Urothelium cell line (cell line): ENCODE data around the gene ACTR8.
A peak's percentile ranks its signal among the peaks of the same experiment; 100 is the strongest.
"Not testable (repeated sequence)": the region's sequence is repeated elsewhere in the genome, so short reads cannot be mapped to it uniquely, and the experiment has no call there.

Experiments
- DNase-seq: peaks from one replicate; pipeline ENCODE4 v3.0.0; 2011; ENCODE audit warnings: low spot score, mixed read lengths
- FAIRE-seq: peaks from 2 replicates; lab custom pipeline; 2011; peaks lifted over from hg19 to GRCh38; lab: Jason Lieb, UNC

The ACTR8 gene, protein sequence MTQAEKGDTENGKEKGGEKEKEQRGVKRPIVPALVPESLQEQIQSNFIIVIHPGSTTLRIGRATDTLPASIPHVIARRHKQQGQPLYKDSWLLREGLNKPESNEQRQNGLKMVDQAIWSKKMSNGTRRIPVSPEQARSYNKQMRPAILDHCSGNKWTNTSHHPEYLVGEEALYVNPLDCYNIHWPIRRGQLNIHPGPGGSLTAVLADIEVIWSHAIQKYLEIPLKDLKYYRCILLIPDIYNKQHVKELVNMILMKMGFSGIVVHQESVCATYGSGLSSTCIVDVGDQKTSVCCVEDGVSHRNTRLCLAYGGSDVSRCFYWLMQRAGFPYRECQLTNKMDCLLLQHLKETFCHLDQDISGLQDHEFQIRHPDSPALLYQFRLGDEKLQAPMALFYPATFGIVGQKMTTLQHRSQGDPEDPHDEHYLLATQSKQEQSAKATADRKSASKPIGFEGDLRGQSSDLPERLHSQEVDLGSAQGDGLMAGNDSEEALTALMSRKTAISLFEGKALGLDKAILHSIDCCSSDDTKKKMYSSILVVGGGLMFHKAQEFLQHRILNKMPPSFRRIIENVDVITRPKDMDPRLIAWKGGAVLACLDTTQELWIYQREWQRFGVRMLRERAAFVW

GRCh38 chr3:53881691-53882593 is at the start of gene ACTR8:
Gene ACTR8 (minus strand): TSS chr3:53882152. CDS start chr3:53882101, 51 bp downstream.
- DNase-seq (peak; percentile 93), FAIRE-seq (no peak)

DNA sequence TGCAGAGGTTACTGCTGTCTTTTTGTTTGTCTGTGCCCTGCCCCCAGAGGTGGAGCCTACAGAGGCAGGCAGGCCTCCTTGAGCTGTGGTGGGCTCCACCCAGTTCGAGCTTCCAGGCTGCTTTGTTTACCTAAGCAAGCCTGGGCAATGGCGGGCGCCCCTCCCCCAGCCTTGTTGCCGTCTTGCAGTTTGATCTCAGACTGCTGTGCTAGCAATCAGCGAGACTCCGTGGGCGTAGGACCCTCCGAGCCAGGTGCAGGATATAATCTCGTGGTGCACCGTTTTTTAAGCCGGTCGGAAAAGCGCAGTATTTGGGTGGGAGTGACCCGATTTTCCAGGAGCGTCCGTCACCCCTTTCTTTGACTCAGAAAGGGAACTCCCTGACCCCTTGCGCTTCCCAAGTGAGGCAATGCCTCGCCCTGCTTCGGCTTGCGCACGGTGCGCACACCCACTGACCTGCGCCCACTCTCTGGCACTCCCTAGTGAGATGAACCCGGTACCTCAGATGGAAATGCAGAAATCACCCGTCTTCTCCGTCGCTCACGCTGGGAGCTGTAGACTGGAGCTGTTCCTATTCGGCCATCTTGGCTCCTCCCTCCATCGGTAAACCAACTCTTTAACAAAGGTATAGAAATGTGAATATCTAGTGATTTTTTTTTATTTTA is 45.4 kb upstream of the ACTR8 start:
- not testable (repeated sequence) for FAIRE-seq, DNase-seq

DNA sequence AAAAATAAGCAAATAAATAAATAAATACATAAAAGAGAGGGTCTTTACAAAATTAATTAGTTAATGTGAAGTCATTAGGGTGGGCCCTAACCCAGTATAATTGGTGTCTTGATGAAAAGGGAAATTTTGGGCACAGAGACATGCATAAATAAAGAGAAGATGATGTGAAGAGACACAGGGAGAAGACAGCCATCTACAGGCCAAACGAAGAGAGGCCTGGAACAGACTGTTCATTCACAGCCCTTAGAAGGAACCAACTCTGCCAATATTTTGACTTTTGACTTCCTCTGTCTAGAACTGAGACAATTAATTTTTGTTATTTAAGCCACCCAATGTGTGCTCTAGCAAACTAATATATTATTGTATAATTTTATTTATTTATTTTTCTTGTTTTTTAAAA is 39.3 kb upstream of the ACTR8 start:
- DNase-seq: no peak

GRCh38 chr3:53919741-53920140 is 37.8 kb upstream of the ACTR8 start:
- DNase-seq (no peak), FAIRE-seq (no peak)

More for the DNA sequence above, 39.3 kb upstream of the ACTR8 start:
- no peak for FAIRE-seq

DNA sequence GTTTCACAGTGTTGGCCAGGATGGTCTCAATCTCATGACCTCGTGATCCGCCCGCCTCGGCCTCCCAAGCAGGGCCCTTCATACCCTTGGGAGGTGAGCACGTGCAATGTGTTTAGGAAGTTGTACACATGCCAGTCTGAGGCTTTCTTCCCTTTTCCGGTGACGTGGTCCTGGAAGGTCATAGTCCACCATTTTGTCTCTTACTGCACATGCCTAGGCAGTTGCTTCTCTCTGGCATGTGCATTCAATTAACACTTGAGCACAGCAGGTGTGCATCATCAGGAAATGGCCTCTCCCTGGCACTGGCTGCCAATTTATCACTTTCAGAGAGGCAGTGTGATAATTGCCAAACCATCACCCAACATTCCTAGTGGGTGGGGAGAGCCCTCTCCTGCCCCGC is 31.4 kb upstream of the ACTR8 start:
- FAIRE-seq: no peak
- DNase-seq: no peak

- DNase-seq (no peak), FAIRE-seq (no peak)
Observed at GRCh38 chr3:53902711-53903110, 20.8 kb upstream of the ACTR8 start.

DNA sequence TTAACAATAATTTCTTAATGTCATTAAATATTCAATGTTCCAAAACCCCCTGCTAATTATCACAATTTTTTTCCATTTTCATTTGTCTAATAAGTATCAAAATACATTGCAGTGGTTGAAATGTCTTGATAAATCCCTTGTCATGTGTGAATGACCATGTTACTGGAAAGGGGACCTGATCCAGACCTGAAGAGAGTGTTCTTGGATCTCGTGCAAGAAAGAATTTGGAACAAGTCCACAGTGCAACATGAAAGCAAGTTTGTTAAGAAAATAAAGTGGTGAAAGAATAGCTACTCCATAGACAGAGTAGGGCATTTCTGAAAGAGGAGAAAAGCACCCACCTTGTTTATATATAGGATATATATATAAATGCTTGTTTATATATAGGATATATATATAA is 20.1 kb upstream of the ACTR8 start:
- DNase-seq: no peak

GRCh38 chr3:53900666-53901331 is 18.8 kb upstream of the ACTR8 start:
- DNase-seq (no peak), FAIRE-seq (no peak)

More for the DNA sequence above, 20.1 kb upstream of the ACTR8 start:
- FAIRE-seq: no peak

- FAIRE-seq (no peak), DNase-seq (no peak)
Observed at GRCh38 chr3:53899750-53900149, 17.8 kb upstream of the ACTR8 start.

DNA sequence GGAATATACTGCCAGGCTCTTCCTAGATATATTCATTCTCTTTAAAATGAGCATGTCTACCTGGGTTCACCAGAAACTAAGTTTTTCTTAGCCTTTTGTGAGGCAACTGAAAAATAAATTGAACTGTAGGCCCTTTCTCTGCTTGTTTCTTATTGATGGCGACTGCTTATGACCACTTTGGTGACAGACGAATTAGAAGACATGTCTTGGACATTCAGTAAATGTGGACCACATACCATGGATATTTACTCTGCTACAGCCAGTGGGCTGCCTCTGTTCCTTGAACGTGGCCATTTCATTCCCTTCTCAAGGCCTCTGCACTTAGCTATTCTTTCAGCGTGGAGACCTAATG is 10.3 kb upstream of the ACTR8 start:
- DNase-seq (no peak), FAIRE-seq (no peak)

GRCh38 chr3:53891497-53892285 is 9.7 kb upstream of the ACTR8 start, which contains the start of gene SELENOK:
Gene SELENOK (minus strand): TSS chr3:53891859.
- DNase-seq (peak; percentile 97), FAIRE-seq (peak; percentile 82)

- FAIRE-seq (no peak), DNase-seq (no peak)
Observed at GRCh38 chr3:53890726-53891475, 8.9 kb upstream of the ACTR8 start.

DNA sequence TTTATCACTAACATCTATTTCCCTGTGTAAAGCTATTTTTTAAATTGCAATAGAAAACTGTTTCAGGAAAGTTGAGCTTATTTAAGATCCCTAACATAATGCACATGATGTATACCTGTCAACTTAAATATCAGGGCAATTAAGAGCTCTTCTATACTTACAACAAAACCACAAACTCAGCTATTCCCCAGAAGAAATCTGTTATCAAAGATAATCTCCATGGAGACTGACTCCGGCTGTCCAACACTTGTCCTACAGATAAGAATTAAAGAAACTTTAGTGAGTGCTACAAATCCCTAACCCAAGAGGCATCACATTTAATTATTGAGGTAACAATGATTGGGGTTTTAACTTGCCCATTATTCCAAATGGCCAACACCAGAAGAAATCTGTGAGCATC is 6.3 kb upstream of the ACTR8 start:
- FAIRE-seq: no peak

GRCh38 chr3:53887446-53887845 is 5.5 kb upstream of the ACTR8 start:
- DNase-seq: no peak
- FAIRE-seq: no peak

More for the DNA sequence above, 6.3 kb upstream of the ACTR8 start:
- DNase-seq: no peak

- FAIRE-seq (no peak), DNase-seq (no peak)
Observed at GRCh38 chr3:53885239-53885638, 3.3 kb upstream of the ACTR8 start.

- FAIRE-seq (no peak), DNase-seq (no peak)
Observed at GRCh38 chr3:53884623-53885022, 2.7 kb upstream of the ACTR8 start.

- DNase-seq (no peak), FAIRE-seq (no peak)
Observed at GRCh38 chr3:53883008-53883407, 1.1 kb upstream of the ACTR8 start.
